Measurements from ENCODE around the gene IKZF5. TPM values are rescaled to one million over a fixed set of nuclear protein-coding genes. Genes with fewer than 3 reads are reported as not detected.
A peak's percentile ranks its signal among the peaks of the same experiment; 100 is the strongest.

Gene IKZF5
- polyA plus RNA-seq, 3 donors, result 4.3 to 8.3 (median 7.6) TPM

- H3K27ac ChIP-seq (ENCODE audit: low read depth, low read length), result no peak overlapping the region
- WGBS, 3 donors, result 76 to 89% (median 81%) methylated on average over 1 of the region's 1 CpG
Measured at GRCh38 chr10:122992031-122992585, 16.5 kb downstream of the IKZF5 start.

DNA sequence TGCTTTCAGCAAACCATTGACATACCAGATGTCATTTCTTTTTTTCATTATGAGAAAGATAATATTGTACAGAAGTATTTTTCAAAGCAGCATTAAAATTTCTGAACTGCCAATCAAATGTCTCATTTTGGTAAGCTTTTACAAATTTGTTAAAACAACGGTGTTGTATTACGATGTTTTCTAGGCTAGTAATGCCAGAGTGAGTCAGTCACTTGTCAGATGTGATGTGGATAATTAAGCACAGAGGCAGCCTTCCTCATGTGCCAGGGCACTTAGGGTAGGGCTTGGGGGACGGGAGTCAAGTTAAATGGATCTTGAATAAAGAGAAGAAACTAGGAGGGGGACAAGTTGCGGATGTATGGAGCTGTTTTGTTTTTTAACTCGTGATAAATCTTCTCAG, 18.3 kb downstream of the IKZF5 start:
- WGBS, 3 donors, result 59 to 83% (median 73%) methylated on average over 5 of the region's 5 CpGs
- no peak overlapping the region for H3K27ac ChIP-seq (ENCODE audit: low read depth, low read length)

DNA sequence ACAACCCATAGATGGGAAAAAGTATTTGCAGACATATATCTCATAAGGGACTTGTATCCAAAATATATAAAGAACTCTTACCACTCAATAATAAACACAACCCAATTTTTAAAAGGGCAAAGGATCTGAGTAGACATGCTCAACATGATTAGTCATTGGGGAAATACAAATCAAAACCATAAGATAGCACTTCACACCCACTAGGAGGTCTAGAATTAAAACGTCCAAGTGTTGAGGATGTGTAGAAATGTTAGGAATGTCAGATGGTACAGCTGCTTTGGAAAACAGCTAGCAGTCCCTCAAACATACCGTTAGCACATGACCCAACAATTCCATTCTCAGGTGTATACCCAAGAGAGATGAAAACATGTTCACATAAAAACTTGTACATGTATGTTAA, 20.1 kb downstream of the IKZF5 start:
- H3K27ac ChIP-seq (ENCODE audit: low read depth, low read length), result no peak overlapping the region
- 79 to 92% (median 83%) methylated on average over 2 of the region's 2 CpGs for WGBS, 3 donors

GRCh38 chr10:122986335-122986734, 22.3 kb downstream of the IKZF5 start:
- H3K27ac ChIP-seq (ENCODE audit: low read depth, low read length), result no peak overlapping the region
- 87 to 93% (median 93%) methylated on average over 6 of the region's 6 CpGs for WGBS, 3 donors

- 98 to 100% (median 98%) methylated on average over 2 of the region's 2 CpGs for WGBS, 3 donors
- H3K27ac ChIP-seq (ENCODE audit: low read depth, low read length), result no peak overlapping the region
Measured at GRCh38 chr10:122984708-122985107, 23.9 kb downstream of the IKZF5 start.

- WGBS, 3 donors, result 94 to 97% (median 97%) methylated on average over 6 of the region's 6 CpGs
- no peak overlapping the region for H3K27ac ChIP-seq (ENCODE audit: low read depth, low read length)
Measured at GRCh38 chr10:122983898-122984297, 24.7 kb downstream of the IKZF5 start.

- 11 to 18% (median 15%) methylated on average over 4 of the region's 4 CpGs for WGBS, 3 donors
- no peak overlapping the region for H3K27ac ChIP-seq (ENCODE audit: low read depth, low read length)
Measured at GRCh38 chr10:122981066-122981464, 27.5 kb downstream of the IKZF5 start.

GRCh38 chr10:122980209-122981065, 28.2 kb downstream of the IKZF5 start, which contains the start of gene PSTK:
Gene PSTK (plus strand): TSS chr10:122980401. CDS start chr10:122980480, 79 bp downstream.
- H3K27ac ChIP-seq (ENCODE audit: low read depth, low read length), result peak within 1 kb of the TSS; percentile 92
- 1% methylated on average over 53 to 73 of the region's 73 CpGs for WGBS, 3 donors

DNA sequence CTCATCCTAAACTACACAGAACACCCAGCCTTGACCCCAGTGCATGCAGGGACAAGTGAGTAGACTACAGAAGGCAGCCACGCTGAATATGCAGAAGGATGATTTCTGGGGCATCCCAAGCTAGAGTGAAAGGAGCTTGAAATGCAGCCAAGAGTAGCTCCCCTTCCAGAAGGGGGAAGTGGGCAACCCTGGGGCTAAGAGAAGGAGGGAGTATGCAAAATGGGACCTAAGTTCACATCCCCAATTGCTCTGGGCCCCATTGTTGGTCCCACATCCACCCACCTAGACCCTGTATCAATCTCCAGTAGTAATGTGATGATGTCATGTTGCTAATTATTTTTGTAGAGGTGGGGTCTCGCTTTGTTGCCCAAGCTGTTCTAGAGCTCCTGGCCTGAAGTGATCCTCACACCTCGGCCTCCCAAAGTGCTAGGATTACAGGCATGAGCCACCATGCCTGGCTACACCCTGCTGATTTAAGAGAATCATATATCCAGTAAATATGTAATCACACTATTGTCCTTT, 34.0 kb downstream of the IKZF5 start:
- 81 to 83% (median 82%) methylated on average over 3 of the region's 3 CpGs for WGBS, 3 donors
- no peak overlapping the region for H3K27ac ChIP-seq (ENCODE audit: low read depth, low read length)

DNA sequence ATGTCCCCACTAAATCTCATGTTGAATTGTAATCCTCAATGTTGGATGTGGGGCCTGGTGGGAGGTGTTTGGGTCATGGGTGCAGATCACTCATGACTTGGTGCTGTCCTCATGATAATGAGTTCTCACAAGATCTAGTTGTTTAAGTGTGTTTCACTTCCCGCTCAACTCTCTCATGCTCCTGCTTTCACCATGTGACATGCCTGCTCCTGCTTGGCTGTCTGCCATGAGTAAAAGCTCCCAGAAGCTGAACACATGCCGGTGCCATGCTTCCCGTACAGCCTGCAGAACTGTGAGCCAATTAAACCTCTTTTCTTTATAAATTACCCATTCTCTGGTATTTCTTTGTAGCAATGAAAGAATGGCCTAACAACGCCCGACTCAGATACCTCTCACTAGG, 34.6 kb downstream of the IKZF5 start:
- WGBS, 3 donors, result 55 to 74% (median 65%) methylated on average over 5 of the region's 5 CpGs

DNA sequence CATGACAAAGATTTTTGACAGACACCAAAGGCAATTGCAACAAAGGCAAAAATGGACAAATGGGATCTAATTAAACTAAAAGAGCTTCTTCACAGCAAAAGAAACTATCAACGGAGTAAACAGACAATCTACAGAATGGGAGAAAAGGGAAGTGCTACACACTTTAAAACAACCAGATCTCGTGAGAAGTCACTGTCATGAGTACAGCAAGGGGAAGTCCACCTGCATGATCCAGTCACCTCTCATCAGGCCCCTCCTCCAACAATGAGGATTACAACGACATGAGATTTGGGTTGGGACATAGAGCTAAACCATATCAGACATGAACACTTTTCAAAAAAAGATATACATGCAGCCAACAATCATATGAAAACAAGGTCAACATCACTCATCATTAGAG, 39.9 kb downstream of the IKZF5 start:
- WGBS, 3 donors, result 69 to 80% (median 80%) methylated on average over 3 of the region's 3 CpGs
- H3K27ac ChIP-seq (ENCODE audit: low read depth, low read length), result no peak overlapping the region

More for the DNA sequence above, 34.6 kb downstream of the IKZF5 start:
- no peak overlapping the region for H3K27ac ChIP-seq (ENCODE audit: low read depth, low read length)

DNA sequence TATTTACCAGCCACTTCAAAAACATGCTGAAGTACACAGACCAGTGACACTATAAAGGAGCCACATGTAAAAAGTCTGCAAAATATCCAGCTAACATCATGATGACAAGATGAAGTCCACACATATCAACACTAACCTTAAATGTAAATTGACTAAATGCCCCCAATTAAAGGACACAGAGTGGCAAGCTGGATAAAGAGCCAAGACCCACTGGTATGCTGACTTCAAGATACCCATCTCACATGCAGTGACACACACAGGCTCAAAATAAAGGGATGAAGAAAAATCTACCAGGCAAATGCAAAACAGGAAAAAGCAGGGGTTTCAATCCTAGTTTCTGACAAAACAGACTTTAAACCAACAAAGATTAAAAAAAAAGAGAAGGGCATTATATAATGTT, 41.7 kb downstream of the IKZF5 start:
- no peak overlapping the region for H3K27ac ChIP-seq (ENCODE audit: low read depth, low read length)

DNA sequence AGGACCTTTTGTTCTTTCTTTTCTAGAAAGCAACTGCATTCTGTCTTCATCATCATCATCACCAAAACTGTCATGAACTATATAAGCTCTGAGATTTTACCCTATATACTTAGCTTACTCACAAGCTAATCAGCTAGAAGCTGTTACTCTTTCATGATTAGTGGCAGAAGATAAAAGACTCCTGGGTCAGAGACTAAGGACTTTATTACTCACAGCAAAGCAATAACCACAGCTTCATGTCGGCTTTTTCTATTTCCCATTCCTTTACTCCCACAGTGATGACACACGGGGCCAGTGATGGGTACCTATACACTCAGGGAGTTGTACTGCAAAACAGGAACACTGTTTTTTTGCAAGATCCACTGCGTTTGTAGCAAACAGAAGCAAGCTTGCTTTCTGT, 46.2 kb downstream of the IKZF5 start:
- WGBS, 3 donors, result 61 to 78% (median 77%) methylated on average over 3 of the region's 3 CpGs
- no peak overlapping the region for H3K27ac ChIP-seq (ENCODE audit: low read depth, low read length)

- no peak overlapping the region for H3K27ac ChIP-seq (ENCODE audit: low read depth, low read length)
- WGBS, 3 donors, result 67 to 82% (median 82%) methylated on average over 5 of the region's 5 CpGs
Measured at GRCh38 chr10:122957474-122957873, 51.1 kb downstream of the IKZF5 start.

DNA sequence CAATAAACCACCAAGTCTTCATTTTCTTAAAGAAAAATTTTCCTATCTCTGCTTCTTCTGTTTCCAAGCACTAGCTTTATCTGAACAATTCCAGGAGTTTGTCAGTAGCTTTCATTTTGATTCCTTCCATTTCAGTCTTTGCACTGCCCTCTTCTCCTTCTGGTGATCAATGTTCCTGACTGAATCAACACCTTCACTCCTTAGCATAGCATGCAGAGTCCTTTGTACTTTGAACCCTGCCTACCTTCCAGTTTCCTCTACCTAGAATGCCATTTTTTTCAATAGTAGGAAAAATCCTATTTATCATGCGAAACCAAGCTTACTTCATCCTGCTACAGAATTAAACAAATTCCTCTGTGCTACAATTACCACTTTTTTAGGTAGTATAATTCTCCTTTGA, 52.7 kb downstream of the IKZF5 start:
- WGBS, 3 donors, result 92 to 97% (median 95%) methylated on average over 1 of the region's 1 CpG
- no peak overlapping the region for H3K27ac ChIP-seq (ENCODE audit: low read depth, low read length)

DNA sequence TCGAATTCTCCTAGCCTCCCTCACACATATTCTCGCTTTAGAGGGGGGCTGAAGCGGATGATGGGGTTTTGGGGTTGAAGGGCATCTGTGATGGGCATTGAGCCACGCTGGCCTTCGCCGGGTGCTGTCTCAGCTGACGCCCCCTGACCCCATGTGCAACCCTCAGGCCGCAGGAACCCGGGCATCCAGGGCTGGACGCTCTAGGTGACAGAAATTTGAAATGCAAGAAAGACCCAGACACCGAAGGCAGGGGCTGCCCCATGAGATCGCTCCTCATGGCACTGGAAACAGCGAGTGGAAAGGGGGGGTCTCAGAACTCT, 53.9 kb downstream of the IKZF5 start:
- 65 to 73% (median 71%) methylated on average over 13 of the region's 13 CpGs for WGBS, 3 donors
- H3K27ac ChIP-seq (ENCODE audit: low read depth, low read length), result no peak overlapping the region

- no peak within 1 kb of the TSS for H3K27ac ChIP-seq (ENCODE audit: low read depth, low read length)
- 4 to 6% (median 5%) methylated on average over 70 to 77 of the region's 77 CpGs for WGBS, 3 donors
Measured at GRCh38 chr10:122953902-122954730, 54.5 kb downstream of the IKZF5 start, which contains the start of gene C10orf88. Gene C10orf88 (minus strand): TSS chr10:122954227. CDS start chr10:122954178, 49 bp downstream.

DNA sequence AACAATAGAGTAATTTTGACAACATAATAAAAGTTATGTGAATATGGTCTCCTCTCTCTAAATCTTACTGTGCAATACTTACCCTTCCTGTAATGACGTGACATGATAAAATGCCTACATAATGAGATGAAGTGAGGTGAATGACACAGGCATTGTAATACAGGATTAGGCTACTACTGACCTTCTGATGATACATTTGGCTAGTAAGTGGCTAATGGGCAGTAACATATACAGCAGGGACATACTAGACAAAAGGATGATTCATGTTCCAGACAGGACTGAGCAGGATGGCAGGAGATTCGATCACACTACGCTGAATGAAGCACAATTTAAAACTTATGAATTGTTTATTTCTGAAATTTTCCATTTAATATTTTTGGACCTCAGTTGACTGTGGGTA, 59.3 kb downstream of the IKZF5 start:
- WGBS, 3 donors, result 93 to 99% (median 97%) methylated on average over 3 of the region's 3 CpGs
- H3K27ac ChIP-seq (ENCODE audit: low read depth, low read length), result no peak overlapping the region
